Ramos (cell line): ENCODE measurements around the gene ADCK1.
"Not testable (repeated sequence)": the region's sequence is repeated elsewhere in the genome, so short reads cannot be mapped to it uniquely, and the experiment has no call there.

Source experiments
- in situ Hi-C: fragments of 300-500 bp; cut with MboI; formaldehyde crosslinking; loops from one replicate; pipeline ENCODE4 v1.14.3; 2022; ENCODE audit warnings: low sequenced_read_pairs; ENCODE audit not compliant: unreplicated experiment

ADCK1 gene

GRCh38 chr14:77923131-77923936 is 123.4 kb downstream of the ADCK1 start:
- in situ Hi-C loops, result no loop called here

- in situ Hi-C loops, result no loop called here
Observed at GRCh38 chr14:77924141-77924948, 124.4 kb downstream of the ADCK1 start.

GRCh38 chr14:77926942-77927341 is 127.0 kb downstream of the ADCK1 start:
- in situ Hi-C loops, result no loop called here

GRCh38 chr14:77931441-77931840 is 131.5 kb downstream of the ADCK1 start:
- in situ Hi-C loops, result no loop called here

GRCh38 chr14:77936138-77936639 is 136.3 kb downstream of the ADCK1 start:
- in situ Hi-C loops, result no loop called here

- in situ Hi-C loops, result no loop called here
Observed at GRCh38 chr14:77947372-77947771, 147.5 kb downstream of the ADCK1 start.

GRCh38 chr14:77950371-77951063 is 150.6 kb downstream of the ADCK1 start:
- in situ Hi-C loops, result no loop called here

GRCh38 chr14:77955816-77956484 is 156.0 kb downstream of the ADCK1 start:
- in situ Hi-C loops, result no loop called here

- in situ Hi-C loops, result not testable (repeated sequence)
Observed at GRCh38 chr14:77959686-77960085, 159.8 kb downstream of the ADCK1 start.

GRCh38 chr14:77961847-77962580 is 162.1 kb downstream of the ADCK1 start:
- in situ Hi-C loops, result no loop called here

- in situ Hi-C loops, result no loop called here
Observed at GRCh38 chr14:77962731-77963520, 163.0 kb downstream of the ADCK1 start.

GRCh38 chr14:77964586-77964985 is 164.7 kb downstream of the ADCK1 start:
- in situ Hi-C loops, result no loop called here

GRCh38 chr14:77965050-77965449 is 165.1 kb downstream of the ADCK1 start:
- in situ Hi-C loops, result no loop called here

- in situ Hi-C loops, result no loop called here
Observed at GRCh38 chr14:77965919-77966435, 166.1 kb downstream of the ADCK1 start.

GRCh38 chr14:77967110-77967509 is 167.2 kb downstream of the ADCK1 start:
- in situ Hi-C loops, result no loop called here

GRCh38 chr14:77970646-77971045 is 170.7 kb downstream of the ADCK1 start:
- in situ Hi-C loops, result no loop called here

- in situ Hi-C loops, result no loop called here
Observed at GRCh38 chr14:77973246-77973645, 173.3 kb downstream of the ADCK1 start.

GRCh38 chr14:77976591-77976990 is 176.7 kb downstream of the ADCK1 start:
- in situ Hi-C loops, result no loop called here
